GM12865 (cell line): ENCODE results near the gene SYT2.
"Not testable (repeated sequence)": the region's sequence is repeated elsewhere in the genome, so short reads cannot be mapped to it uniquely, and the experiment has no call there.

Source experiments
- DNase-seq: peaks from one replicate; pipeline ENCODE4 v3.0.0; 2010; ENCODE audit warnings: low read depth
- H3K4me3 ChIP-seq: 2 replicates; pipeline ENCODE4 v1.5.1; 2011; ENCODE audit warnings: mild to moderate bottlenecking, low read depth, low read length, control low read depth
- TF ChIP-seq, protein P1 (sequence below): IDR thresholded peaks from 2 replicates; pipeline ENCODE4 v1.5.1; 2011; ENCODE audit warnings: low read length, control low read depth, low read depth, inconsistent platforms; ENCODE audit not compliant: insufficient read depth; ENCODE audit errors: missing control alignments

SYT2 gene

DNA sequence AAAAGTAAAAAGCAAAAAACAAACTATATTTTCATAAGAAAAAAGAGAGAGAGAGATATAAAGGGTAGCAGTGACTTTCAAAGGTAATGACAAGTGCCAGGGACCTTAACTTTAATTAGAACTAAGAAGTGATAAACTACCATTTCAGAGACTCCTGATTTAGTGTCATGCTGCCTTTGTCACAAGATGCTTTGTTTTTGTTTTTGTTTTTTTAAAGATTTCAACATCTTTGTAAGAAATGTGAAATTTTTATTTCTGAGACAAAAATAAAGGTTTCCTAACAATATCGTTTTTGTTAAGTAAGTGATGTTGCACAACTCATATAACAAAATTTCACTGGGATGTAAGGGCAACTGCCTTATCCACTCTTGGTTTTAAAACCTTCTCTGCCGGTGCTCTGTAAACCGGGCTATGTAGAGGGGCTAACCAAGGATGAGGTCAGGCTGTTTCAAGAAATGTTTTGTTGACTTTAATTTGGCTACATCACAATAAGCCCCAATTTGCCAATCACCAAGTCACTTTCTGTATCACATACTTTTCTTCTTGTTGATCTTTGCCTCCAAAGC is 35.2 kb upstream of the SYT2 start:
- TF ChIP-seq, protein P1, sequence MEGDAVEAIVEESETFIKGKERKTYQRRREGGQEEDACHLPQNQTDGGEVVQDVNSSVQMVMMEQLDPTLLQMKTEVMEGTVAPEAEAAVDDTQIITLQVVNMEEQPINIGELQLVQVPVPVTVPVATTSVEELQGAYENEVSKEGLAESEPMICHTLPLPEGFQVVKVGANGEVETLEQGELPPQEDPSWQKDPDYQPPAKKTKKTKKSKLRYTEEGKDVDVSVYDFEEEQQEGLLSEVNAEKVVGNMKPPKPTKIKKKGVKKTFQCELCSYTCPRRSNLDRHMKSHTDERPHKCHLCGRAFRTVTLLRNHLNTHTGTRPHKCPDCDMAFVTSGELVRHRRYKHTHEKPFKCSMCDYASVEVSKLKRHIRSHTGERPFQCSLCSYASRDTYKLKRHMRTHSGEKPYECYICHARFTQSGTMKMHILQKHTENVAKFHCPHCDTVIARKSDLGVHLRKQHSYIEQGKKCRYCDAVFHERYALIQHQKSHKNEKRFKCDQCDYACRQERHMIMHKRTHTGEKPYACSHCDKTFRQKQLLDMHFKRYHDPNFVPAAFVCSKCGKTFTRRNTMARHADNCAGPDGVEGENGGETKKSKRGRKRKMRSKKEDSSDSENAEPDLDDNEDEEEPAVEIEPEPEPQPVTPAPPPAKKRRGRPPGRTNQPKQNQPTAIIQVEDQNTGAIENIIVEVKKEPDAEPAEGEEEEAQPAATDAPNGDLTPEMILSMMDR = no peak
- no peak overlapping the region for H3K4me3 ChIP-seq
- no peak for DNase-seq

GRCh38 chr1:202744770-202745169 is 34.5 kb upstream of the SYT2 start:
- H3K4me3 ChIP-seq, DNase-seq: not testable (repeated sequence)

DNA sequence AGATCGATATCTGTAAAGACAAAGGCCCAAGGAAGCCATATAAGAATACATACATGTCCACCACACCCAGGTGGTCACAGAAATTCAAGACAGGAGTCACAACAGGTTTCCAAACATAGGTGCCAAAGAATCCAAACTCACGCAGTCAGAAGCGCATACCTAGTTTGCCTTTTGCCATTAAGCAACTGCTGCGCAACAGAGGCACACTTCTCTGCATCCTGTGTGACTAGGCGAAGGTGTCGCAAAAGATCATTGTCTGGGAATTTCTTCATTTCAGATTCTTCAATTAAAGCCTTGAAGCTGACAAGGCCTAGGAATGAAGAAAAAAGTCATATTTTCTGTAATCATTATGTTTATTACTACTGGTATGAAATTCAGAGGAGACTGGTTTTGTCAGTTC is 32.2 kb upstream of the SYT2 start:
- no peak overlapping the region for H3K4me3 ChIP-seq
- no peak for DNase-seq
- TF ChIP-seq, protein P1 = no peak

DNA sequence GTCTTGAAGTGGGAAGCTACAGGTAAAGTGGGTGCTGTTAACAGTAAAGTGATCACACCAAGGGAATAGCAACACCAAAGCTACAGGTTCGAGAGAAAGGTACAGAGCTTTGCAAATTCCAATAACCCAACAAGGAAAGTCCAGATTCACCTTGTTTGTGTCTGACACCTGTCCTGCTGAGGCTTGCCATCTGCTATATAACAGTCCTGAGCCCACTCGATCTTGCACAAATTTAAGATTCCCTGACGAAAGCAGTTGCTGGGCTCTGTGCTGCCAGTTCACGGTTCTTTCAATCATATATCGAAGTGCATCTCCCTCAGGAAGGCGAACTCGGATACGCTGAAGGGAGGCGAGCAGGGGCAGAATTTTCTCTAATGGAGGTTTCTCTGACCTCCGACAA is 23.0 kb upstream of the SYT2 start:
- H3K4me3 ChIP-seq = no peak overlapping the region
- no peak for DNase-seq
- TF ChIP-seq, protein P1 = no peak

DNA sequence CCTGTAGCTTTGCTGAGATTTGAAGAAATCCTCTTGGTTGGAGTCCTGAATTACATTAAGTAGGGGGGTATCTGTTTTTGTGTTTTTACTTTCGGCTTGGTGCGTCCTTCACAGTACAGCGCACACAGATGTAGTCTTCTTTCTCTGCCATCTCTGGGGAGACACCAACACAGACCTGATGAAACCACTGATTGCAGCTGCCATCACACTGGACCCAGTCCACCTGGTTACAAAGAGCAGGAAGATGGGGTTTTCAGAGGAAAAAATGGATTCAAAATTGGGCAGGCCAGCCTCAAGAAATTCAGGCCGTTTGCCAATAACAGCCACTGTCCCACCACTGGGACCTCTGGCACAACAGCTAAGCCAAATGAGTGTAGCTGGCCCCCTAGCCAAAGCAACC is 18.7 kb upstream of the SYT2 start:
- DNase-seq = peak; percentile 8
- TF ChIP-seq, protein P1 = no peak
- no peak overlapping the region for H3K4me3 ChIP-seq

DNA sequence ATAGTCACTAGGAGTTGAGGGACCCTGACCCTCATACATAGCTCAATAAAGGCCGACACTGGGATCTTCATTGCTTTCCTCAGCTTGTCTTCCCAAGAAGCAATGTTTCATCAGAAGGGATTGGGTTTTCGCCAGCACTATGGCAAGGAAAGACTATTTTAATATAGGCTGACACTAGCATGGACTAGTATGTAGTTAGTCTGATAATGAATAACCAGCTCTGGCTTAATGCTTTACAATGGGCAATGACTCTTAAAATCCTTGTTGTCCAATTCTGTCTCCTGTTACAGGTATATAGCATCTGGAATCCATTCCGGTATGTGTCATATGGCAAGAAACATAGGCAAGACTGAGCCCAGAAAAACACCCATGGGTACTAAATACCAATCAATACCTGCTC is 15.3 kb upstream of the SYT2 start:
- TF ChIP-seq, protein P1 = no peak
- H3K4me3 ChIP-seq = no peak overlapping the region
- DNase-seq = no peak

- H3K4me3 ChIP-seq = no peak overlapping the region
- no peak for DNase-seq
- TF ChIP-seq, protein P1 = no peak
Measured at GRCh38 chr1:202723708-202724107, 13.5 kb upstream of the SYT2 start.

- H3K4me3 ChIP-seq, DNase-seq: not testable (repeated sequence)
Measured at GRCh38 chr1:202723046-202723445, 12.8 kb upstream of the SYT2 start.
